Chondrocyte (in vitro differentiated cells): ENCODE measurements around the gene C1S. TPM values are rescaled to one million over a fixed set of nuclear protein-coding genes. Genes with fewer than 3 reads are reported as not detected.

Experiments
- DNase-seq: peaks from one replicate; pipeline ENCODE4 v3.0.0; 2021; ENCODE audit warnings: mixed read lengths, low spot score
- H3K27ac Mint-ChIP-seq: one replicate; pipeline ENCODE4 v1.8.0; 2021; ENCODE audit warnings: mild to moderate bottlenecking, moderate library complexity, mixed read lengths; ENCODE audit not compliant: unreplicated experiment
- H3K27me3 Mint-ChIP-seq: 2 replicates; pipeline ENCODE4 v1.8.0; 2021; ENCODE audit warnings: low read depth, mixed read lengths
- H3K36me3 Mint-ChIP-seq: 2 replicates; pipeline ENCODE4 v1.8.0; 2021; ENCODE audit warnings: low read depth, mixed read lengths
- H3K4me1 Mint-ChIP-seq: 2 replicates; pipeline ENCODE4 v1.8.0; 2021; ENCODE audit warnings: low read depth, mild to moderate bottlenecking, mixed read lengths
- H3K4me3 Mint-ChIP-seq: one replicate; pipeline ENCODE4 v1.8.0; 2021; ENCODE audit warnings: mild to moderate bottlenecking, moderate library complexity, mixed read lengths; ENCODE audit not compliant: unreplicated experiment
- H3K9me3 Mint-ChIP-seq: 2 replicates; pipeline ENCODE4 v1.8.0; 2021; ENCODE audit warnings: low read depth, mixed read lengths
- total RNA-seq: library from RNA; stranded (reverse); gene quantifications from 3 replicates; pipeline ENCODE4 v1.2.1, GENCODE V29; 2021
- TF ChIP-seq, protein P1 (sequence below): fragments of 200-600 bp; sonication (generic); IDR thresholded peaks from 2 replicates; pipeline ENCODE4 v1.5.0; 2021; ENCODE audit warnings: antibody characterized with exemption, mild to moderate bottlenecking, moderate library complexity

Gene C1S
- total RNA-seq, 1 donor from 2014 or later: 20.8 TPM

DNA sequence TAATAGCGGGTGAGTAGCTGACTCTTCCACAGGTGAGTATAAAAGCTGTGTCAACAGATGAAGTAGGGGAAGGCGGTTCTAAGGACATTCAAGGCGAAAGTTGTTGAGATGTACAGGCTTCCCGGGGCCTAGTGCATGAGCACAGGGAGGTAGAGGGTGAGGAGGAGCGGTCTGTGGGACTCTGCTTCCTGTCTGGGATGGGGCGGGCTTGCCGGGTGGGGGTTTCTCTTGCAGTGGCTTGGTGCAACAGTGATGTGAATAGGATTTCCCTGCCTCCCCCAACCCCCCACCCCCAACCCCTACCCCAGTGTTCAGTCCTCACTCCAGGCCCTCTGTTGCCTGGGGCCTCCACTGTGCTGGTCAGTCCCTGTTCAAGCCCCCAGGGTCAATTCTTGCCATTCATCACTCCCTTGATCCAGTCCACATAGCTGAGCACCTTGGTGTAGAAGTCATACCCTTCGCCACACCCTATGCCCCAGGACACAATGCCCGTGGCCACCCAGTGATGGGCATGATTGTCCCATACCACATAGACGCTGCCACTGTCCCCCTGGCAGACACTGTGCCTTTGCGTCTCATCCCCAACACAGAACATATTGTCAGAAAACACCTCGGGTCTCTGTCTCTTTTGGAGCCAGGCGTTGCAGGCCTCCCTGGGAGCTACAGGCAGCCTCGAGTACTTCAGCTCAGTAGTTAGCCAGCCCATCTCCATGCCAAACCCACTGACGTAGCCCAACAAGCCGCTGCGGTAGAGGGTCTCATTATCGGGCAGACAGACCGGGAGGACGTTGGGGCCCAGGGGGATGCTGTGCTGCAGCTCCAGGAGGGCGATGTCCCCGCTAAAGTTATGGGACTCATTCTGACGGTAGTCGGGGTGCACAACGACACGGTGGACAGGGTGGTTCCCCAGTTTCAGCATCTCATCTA lies 35.8 kb downstream of the C1S start:
- peak; percentile 65 for DNase-seq
- Mint-ChIP-seq H3K4me3 (no peak overlapping the region), H3K36me3 (peaks cover 6% of the 10 kb centered on the region), H3K4me1 (peaks cover 10% of the 10 kb centered on the region), H3K9me3 (no peaks in the 10 kb centered on the region), H3K27me3 (peaks cover 1% of the 10 kb centered on the region), H3K27ac (no peak overlapping the region)
- TF ChIP-seq, protein P1, sequence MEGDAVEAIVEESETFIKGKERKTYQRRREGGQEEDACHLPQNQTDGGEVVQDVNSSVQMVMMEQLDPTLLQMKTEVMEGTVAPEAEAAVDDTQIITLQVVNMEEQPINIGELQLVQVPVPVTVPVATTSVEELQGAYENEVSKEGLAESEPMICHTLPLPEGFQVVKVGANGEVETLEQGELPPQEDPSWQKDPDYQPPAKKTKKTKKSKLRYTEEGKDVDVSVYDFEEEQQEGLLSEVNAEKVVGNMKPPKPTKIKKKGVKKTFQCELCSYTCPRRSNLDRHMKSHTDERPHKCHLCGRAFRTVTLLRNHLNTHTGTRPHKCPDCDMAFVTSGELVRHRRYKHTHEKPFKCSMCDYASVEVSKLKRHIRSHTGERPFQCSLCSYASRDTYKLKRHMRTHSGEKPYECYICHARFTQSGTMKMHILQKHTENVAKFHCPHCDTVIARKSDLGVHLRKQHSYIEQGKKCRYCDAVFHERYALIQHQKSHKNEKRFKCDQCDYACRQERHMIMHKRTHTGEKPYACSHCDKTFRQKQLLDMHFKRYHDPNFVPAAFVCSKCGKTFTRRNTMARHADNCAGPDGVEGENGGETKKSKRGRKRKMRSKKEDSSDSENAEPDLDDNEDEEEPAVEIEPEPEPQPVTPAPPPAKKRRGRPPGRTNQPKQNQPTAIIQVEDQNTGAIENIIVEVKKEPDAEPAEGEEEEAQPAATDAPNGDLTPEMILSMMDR: no peak

DNA sequence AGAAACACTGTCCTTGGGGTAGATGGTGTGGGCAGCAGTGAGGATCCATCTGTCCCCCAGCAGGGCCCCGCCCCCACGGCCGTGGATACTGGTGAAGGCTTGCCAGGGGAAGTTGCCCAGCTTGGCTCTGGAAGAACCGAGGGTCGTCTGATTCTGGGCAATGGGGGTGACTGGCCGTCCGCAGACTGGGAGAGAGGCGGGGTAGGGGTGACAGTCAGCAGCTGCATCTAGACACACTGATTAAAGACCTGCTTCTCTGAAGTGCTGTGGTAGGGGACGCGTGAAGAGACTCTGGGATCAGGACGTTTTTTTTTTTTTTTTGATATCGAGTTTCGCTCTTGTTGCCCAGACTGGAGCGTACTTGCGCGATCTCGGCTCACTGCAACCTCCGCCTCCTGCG lies 36.5 kb downstream of the C1S start:
- H3K9me3 Mint-ChIP-seq: no peaks in the 10 kb centered on the region
- DNase-seq: no peak
- TF ChIP-seq, protein P1: no peak
- peaks cover 1% of the 10 kb centered on the region for H3K27me3 Mint-ChIP-seq
- peaks cover 6% of the 10 kb centered on the region for H3K36me3 Mint-ChIP-seq
- peaks cover 9% of the 10 kb centered on the region for H3K4me1 Mint-ChIP-seq
- no peak overlapping the region for H3K4me3 Mint-ChIP-seq
- H3K27ac Mint-ChIP-seq: no peak overlapping the region

DNA sequence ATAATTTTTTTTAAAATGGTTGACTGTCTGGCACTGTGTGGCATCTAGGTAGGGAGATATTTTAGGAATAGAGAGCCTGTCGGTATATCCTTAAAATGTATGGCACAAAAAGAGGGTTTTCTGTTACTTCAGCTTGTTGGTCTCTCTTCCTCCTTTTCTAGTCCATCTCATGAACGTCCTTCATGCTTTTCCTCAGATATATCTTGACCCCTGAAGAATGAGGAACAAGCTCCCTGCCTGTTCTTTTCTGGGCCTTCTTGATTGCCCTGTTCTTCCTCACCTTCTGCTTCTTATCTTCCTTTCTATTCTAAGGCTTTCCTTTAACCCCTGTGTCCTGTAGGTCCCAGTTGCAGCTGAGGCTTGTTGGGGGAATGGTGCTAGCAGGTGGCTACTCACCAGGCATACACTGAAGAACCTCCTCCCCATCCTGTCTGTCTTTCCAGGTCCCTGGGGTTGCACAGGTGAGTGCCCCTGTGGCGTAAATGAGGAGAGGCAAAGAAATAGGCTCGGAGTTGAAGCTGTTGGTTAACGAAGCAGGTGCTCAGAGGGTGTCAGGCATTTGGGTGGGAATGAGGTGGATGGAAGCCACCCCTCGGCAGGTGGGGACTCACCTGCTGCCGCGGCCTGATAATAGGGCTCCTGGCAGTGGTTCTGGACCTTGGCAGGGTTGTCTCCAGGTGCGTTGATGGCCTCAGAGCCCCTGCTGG lies 38.9 kb downstream of the C1S start:
- Mint-ChIP-seq H3K9me3 (no peaks in the 10 kb centered on the region), H3K27ac (no peak overlapping the region), H3K4me3 (no peak overlapping the region)

DNA sequence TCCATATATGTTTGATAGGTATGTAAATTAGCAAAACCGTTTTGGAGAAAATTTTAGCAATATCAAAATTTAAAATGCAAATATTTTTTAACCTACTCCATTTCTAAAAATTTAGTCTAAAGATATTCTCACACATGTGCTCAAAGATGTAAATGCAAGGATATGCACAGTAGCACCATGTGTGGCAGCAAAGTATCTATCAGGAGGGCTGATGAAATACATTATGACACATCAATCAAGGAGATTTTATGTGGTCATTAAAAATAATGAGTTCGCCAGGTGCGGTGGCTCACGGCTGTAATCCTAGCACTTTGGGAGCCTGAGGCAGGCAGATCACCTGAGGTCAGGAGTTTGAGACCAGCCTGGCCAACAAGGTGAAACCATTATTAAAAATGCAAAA lies 39.7 kb downstream of the C1S start:
- Mint-ChIP-seq H3K36me3 (peaks cover 8% of the 10 kb centered on the region), H3K9me3 (no peaks in the 10 kb centered on the region), H3K27me3 (peaks cover 1% of the 10 kb centered on the region), H3K4me3 (no peak overlapping the region), H3K4me1 (peaks cover 7% of the 10 kb centered on the region), H3K27ac (no peak overlapping the region)
- TF ChIP-seq, protein P1: no peak
- no peak for DNase-seq

More for the DNA sequence above, 38.9 kb downstream of the C1S start:
- Mint-ChIP-seq H3K4me1 (peaks cover 7% of the 10 kb centered on the region), H3K27me3 (peaks cover 1% of the 10 kb centered on the region), H3K36me3 (peaks cover 8% of the 10 kb centered on the region)
- TF ChIP-seq, protein P1: no peak
- no peak for DNase-seq

DNA sequence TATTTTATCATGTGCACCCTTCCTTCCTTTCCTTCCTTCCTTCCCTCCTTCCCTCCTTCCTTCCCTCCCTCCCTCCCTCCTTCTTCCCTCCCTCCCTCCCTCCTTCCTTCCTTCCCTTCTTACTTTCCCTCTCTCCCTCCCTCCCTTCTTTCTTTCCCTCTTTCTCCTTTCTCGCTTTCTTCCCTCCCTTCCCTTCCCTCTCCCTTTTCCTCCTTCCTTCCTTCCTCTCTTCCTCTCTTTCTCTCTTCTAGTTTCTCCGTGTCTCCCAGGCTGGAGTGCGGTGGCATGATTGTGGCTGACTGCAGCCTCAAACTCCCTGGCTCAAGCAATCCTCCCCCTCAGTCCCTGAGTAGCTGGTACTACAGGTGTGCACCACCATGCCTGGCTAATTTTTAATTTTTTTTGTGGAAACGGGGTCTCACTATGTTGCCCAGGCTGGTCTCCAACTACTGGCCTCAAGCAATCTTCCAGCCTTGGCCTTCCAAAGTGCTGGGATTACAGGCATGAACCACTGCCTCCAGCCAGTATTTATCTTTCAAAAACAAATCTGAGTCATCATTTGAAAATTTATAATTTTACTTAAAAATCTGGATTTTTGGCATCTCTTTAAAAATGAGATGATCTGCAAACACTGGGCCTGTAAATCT lies 40.7 kb downstream of the C1S start:
- Mint-ChIP-seq H3K4me3 (no peak overlapping the region), H3K9me3 (peaks cover 7% of the 10 kb centered on the region), H3K27me3 (peaks cover 1% of the 10 kb centered on the region), H3K36me3 (peaks cover 12% of the 10 kb centered on the region), H3K27ac (no peak overlapping the region), H3K4me1 (peaks cover 7% of the 10 kb centered on the region)
- DNase-seq: no peak
- TF ChIP-seq, protein P1: no peak
